ENCODE data around the gene ALG2.
A peak's percentile ranks its signal among the peaks of the same experiment; 100 is the strongest.
"Not testable (repeated sequence)": the region's sequence is repeated elsewhere in the genome, so short reads cannot be mapped to it uniquely, and the experiment has no call there.

ALG2 gene

GRCh38 chr9:99197124-99197630 is 24.6 kb downstream of the ALG2 start:
- H3K4me3 ChIP-seq (replicated peaks; ENCODE audit: insufficient read depth, low read length), result no peak overlapping the region
- H3K27ac ChIP-seq (replicated peaks), result no peak overlapping the region
- no peaks in the 10 kb centered on the region for H3K27me3 ChIP-seq (ENCODE audit: insufficient read depth, poor library complexity, severe bottlenecking)
- no peak for DNase-seq (ENCODE audit: low read depth in 1 of 2, low spot score in 1 of 2)
- TF ChIP-seq CTCF (IDR thresholded peaks at IDR 0.05; ENCODE audit: insufficient read depth, low read length), result no peak

GRCh38 chr9:99196484-99196883 is 25.3 kb downstream of the ALG2 start:
- H3K27ac ChIP-seq (replicated peaks); H3K27me3 ChIP-seq (ENCODE audit: insufficient read depth, poor library complexity, severe bottlenecking); H3K4me3 ChIP-seq (replicated peaks; ENCODE audit: insufficient read depth, low read length); DNase-seq (ENCODE audit: low read depth in 1 of 2, low spot score in 1 of 2): not testable (repeated sequence)

GRCh38 chr9:99193466-99193821 is 28.3 kb downstream of the ALG2 start:
- H3K4me3 ChIP-seq (replicated peaks; ENCODE audit: insufficient read depth, low read length), result no peak overlapping the region
- TF ChIP-seq SPI1 (IDR thresholded peaks at IDR 0.05; ENCODE audit: borderline replicate concordance, low read depth), result no peak
- no peak for TF ChIP-seq POLR2AphosphoS5 (IDR thresholded peaks at IDR 0.05; ENCODE audit: low read depth)
- no peak for TF ChIP-seq REST (IDR thresholded peaks at IDR 0.05; ENCODE audit: insufficient replicate concordance, low read depth)
- no peak for TF ChIP-seq GABPA (IDR thresholded peaks at IDR 0.05; ENCODE audit: low read depth)
- TF ChIP-seq CTCF (IDR thresholded peaks at IDR 0.05; ENCODE audit: insufficient read depth, low read length), result no peak
- DNase-seq (ENCODE audit: low read depth in 1 of 2, low spot score in 1 of 2), result peak in 1 of 2 experiments; percentile 17
- H3K27ac ChIP-seq (replicated peaks), result no peak overlapping the region
- H3K27me3 ChIP-seq (ENCODE audit: insufficient read depth, poor library complexity, severe bottlenecking), result no peaks in the 10 kb centered on the region

GRCh38 chr9:99192786-99193465 is 28.8 kb downstream of the ALG2 start:
- DNase-seq (ENCODE audit: low read depth in 1 of 2, low spot score in 1 of 2), result peak in 1 of 2 experiments; percentile 32
- no peak overlapping the region for H3K27ac ChIP-seq (replicated peaks)
- TF ChIP-seq REST (IDR thresholded peaks at IDR 0.05; ENCODE audit: insufficient replicate concordance, low read depth) (no peak), CTCF (IDR thresholded peaks at IDR 0.05; ENCODE audit: insufficient read depth, low read length) (peak; percentile 21)
- no peak overlapping the region for H3K4me3 ChIP-seq (replicated peaks; ENCODE audit: insufficient read depth, low read length)
- H3K27me3 ChIP-seq (ENCODE audit: insufficient read depth, poor library complexity, severe bottlenecking), result no peaks in the 10 kb centered on the region

Data from HL-60 (cell line).